ENCODE results near the gene CCR9. TPM values are rescaled to one million over a fixed set of nuclear protein-coding genes. Genes with fewer than 3 reads are reported as not detected.
A peak's percentile ranks its signal among the peaks of the same experiment; 100 is the strongest.
"Not testable (repeated sequence)": the region's sequence is repeated elsewhere in the genome, so short reads cannot be mapped to it uniquely, and the experiment has no call there.

Gene CCR9
- total RNA-seq (2014; rRNA removed; shearing (Covaris generic)) = not detected in 2 replicates

- no peak for DNase-seq (ENCODE audit: low read depth)
These were observed at the start of gene CCR9 for GRCh38 chr3:45885979-45886705. CCR9 (plus strand) TSS chr3:45886543; CDS start chr3:45894934, 8,391 bp downstream.

GRCh38 chr3:45838466-45838865 lies 47.9 kb upstream of the CCR9 start:
- DNase-seq (ENCODE audit: low read depth) = no peak

- DNase-seq (ENCODE audit: low read depth) = peak; percentile 5
These were observed 45.0 kb upstream of the CCR9 start for GRCh38 chr3:45841420-45841756.

GRCh38 chr3:45841757-45842491 lies 44.4 kb upstream of the CCR9 start, which contains the start of gene LZTFL1:
LZTFL1 (minus strand) TSS chr3:45842119; CDS start chr3:45841991, 128 bp downstream.
- DNase-seq (ENCODE audit: low read depth) = peak; percentile 94

- no peak for DNase-seq (ENCODE audit: low read depth)
These were observed 43.3 kb upstream of the CCR9 start for GRCh38 chr3:45842851-45843625.

GRCh38 chr3:45844616-45845015 lies 41.7 kb upstream of the CCR9 start:
- DNase-seq (ENCODE audit: low read depth) = no peak

- DNase-seq (ENCODE audit: low read depth) = no peak
These were observed 38.0 kb upstream of the CCR9 start for GRCh38 chr3:45848392-45848791.

GRCh38 chr3:45852828-45853227 lies 33.5 kb upstream of the CCR9 start:
- DNase-seq (ENCODE audit: low read depth) = no peak

- not testable (repeated sequence) for DNase-seq (ENCODE audit: low read depth)
These were observed 30.0 kb upstream of the CCR9 start for GRCh38 chr3:45856323-45856722.

- not testable (repeated sequence) for DNase-seq (ENCODE audit: low read depth)
These were observed 29.3 kb upstream of the CCR9 start for GRCh38 chr3:45857024-45857423.

GRCh38 chr3:45858809-45859543 lies 27.4 kb upstream of the CCR9 start:
- no peak for DNase-seq (ENCODE audit: low read depth)

GRCh38 chr3:45860481-45860880 lies 25.9 kb upstream of the CCR9 start:
- DNase-seq (ENCODE audit: low read depth) = no peak

GRCh38 chr3:45861043-45861719 lies 25.2 kb upstream of the CCR9 start:
- no peak for DNase-seq (ENCODE audit: low read depth)

GRCh38 chr3:45864760-45865519 lies 21.4 kb upstream of the CCR9 start:
- no peak for DNase-seq (ENCODE audit: low read depth)

GRCh38 chr3:45865563-45865962 lies 20.8 kb upstream of the CCR9 start:
- no peak for DNase-seq (ENCODE audit: low read depth)

GRCh38 chr3:45868213-45868612 lies 18.1 kb upstream of the CCR9 start:
- no peak for DNase-seq (ENCODE audit: low read depth)

- DNase-seq (ENCODE audit: low read depth) = no peak
These were observed 17.7 kb upstream of the CCR9 start for GRCh38 chr3:45868650-45869049.

GRCh38 chr3:45869638-45870037 lies 16.7 kb upstream of the CCR9 start:
- DNase-seq (ENCODE audit: low read depth) = no peak

GRCh38 chr3:45870099-45870498 lies 16.2 kb upstream of the CCR9 start:
- no peak for DNase-seq (ENCODE audit: low read depth)

GRCh38 chr3:45871780-45872179 lies 14.6 kb upstream of the CCR9 start:
- no peak for DNase-seq (ENCODE audit: low read depth)
